ENCODE measurements around the gene ERICH6B. TPM values are rescaled to one million over a fixed set of nuclear protein-coding genes. Genes with fewer than 3 reads are reported as not detected.

Gene ERICH6B
- total RNA-seq, 1 experiment from 2014 or later: not detected

- H3K4me3 Mint-ChIP-seq (ENCODE audit: low read depth, unreplicated experiment): no peak overlapping the region
- CTCF ChIA-PET: no interaction called here
- H3K27ac Mint-ChIP-seq (ENCODE audit: unreplicated experiment): no peak overlapping the region
- no peak for TF ChIP-seq CTCF (IDR thresholded peaks at IDR 0.05; ENCODE audit: unreplicated experiment)
- H3K36me3 Mint-ChIP-seq (ENCODE audit: insufficient read depth, unreplicated experiment): no peaks in the 10 kb centered on the region
- no peaks in the 10 kb centered on the region for H3K9me3 Mint-ChIP-seq (ENCODE audit: low read depth, unreplicated experiment)
- DNase-seq: no peak
- BruUV-seq (replicated peaks): no TSS peak
- H3K27me3 Mint-ChIP-seq (ENCODE audit: unreplicated experiment): peaks cover 73% of the 10 kb centered on the region
- intact Hi-C loops (cut with micrococcal nuclease; ENCODE audit: unreplicated experiment): no loop called here
- no peaks in the 10 kb centered on the region for H3K4me1 Mint-ChIP-seq (ENCODE audit: low read depth, unreplicated experiment)
These were observed 30.7 kb downstream of the ERICH6B start for GRCh38 chr13:45584816-45585215.

- Mint-ChIP-seq H3K27me3 (ENCODE audit: unreplicated experiment) (peaks cover 86% of the 10 kb centered on the region), H3K4me1 (ENCODE audit: low read depth, unreplicated experiment) (peaks cover 8% of the 10 kb centered on the region), H3K36me3 (ENCODE audit: insufficient read depth, unreplicated experiment) (no peaks in the 10 kb centered on the region), H3K4me3 (ENCODE audit: low read depth, unreplicated experiment) (no peak overlapping the region), H3K9me3 (ENCODE audit: low read depth, unreplicated experiment) (no peaks in the 10 kb centered on the region), H3K27ac (ENCODE audit: unreplicated experiment) (no peak overlapping the region)
- CTCF ChIA-PET: no interaction called here
- no peak for DNase-seq
- TF ChIP-seq CTCF (IDR thresholded peaks at IDR 0.05; ENCODE audit: unreplicated experiment): no peak
- intact Hi-C loops (cut with micrococcal nuclease; ENCODE audit: unreplicated experiment): no loop called here
- no TSS peak for BruUV-seq (replicated peaks)
These were observed 33.0 kb downstream of the ERICH6B start for GRCh38 chr13:45582408-45583076.

- no TSS peak for BruUV-seq (replicated peaks)
- Mint-ChIP-seq H3K27ac (ENCODE audit: unreplicated experiment) (no peak overlapping the region), H3K36me3 (ENCODE audit: insufficient read depth, unreplicated experiment) (no peaks in the 10 kb centered on the region), H3K4me3 (ENCODE audit: low read depth, unreplicated experiment) (no peak overlapping the region), H3K27me3 (ENCODE audit: unreplicated experiment) (peaks cover 85% of the 10 kb centered on the region), H3K9me3 (ENCODE audit: low read depth, unreplicated experiment) (no peaks in the 10 kb centered on the region), H3K4me1 (ENCODE audit: low read depth, unreplicated experiment) (peaks cover 8% of the 10 kb centered on the region)
- no peak for TF ChIP-seq CTCF (IDR thresholded peaks at IDR 0.05; ENCODE audit: unreplicated experiment)
- CTCF ChIA-PET: no interaction called here
- intact Hi-C loops (cut with micrococcal nuclease; ENCODE audit: unreplicated experiment): no loop called here
- DNase-seq: no peak
These were observed 39.1 kb downstream of the ERICH6B start for GRCh38 chr13:45576466-45576865.

GRCh38 chr13:45575830-45576180 lies 39.7 kb downstream of the ERICH6B start:
- CTCF ChIA-PET: no interaction called here
- intact Hi-C loops (cut with micrococcal nuclease; ENCODE audit: unreplicated experiment): no loop called here
- Mint-ChIP-seq H3K36me3 (ENCODE audit: insufficient read depth, unreplicated experiment) (no peaks in the 10 kb centered on the region), H3K4me3 (ENCODE audit: low read depth, unreplicated experiment) (no peak overlapping the region), H3K27me3 (ENCODE audit: unreplicated experiment) (peaks cover 85% of the 10 kb centered on the region), H3K4me1 (ENCODE audit: low read depth, unreplicated experiment) (peaks cover 8% of the 10 kb centered on the region), H3K9me3 (ENCODE audit: low read depth, unreplicated experiment) (no peaks in the 10 kb centered on the region), H3K27ac (ENCODE audit: unreplicated experiment) (no peak overlapping the region)
- DNase-seq: no peak
- BruUV-seq (replicated peaks): no TSS peak
- TF ChIP-seq CTCF (IDR thresholded peaks at IDR 0.05; ENCODE audit: unreplicated experiment): no peak

Measured in Calu3 (cell line).